RPMI7951 (cell line): ENCODE data around the gene PIWIL4. TPM values are rescaled to one million over a fixed set of nuclear protein-coding genes. Genes with fewer than 3 reads are reported as not detected.
A peak's percentile ranks its signal among the peaks of the same experiment; 100 is the strongest.
"Not testable (repeated sequence)": the region's sequence is repeated elsewhere in the genome, so short reads cannot be mapped to it uniquely, and the experiment has no call there.

Experiments used
- DNase-seq: peaks from one replicate; pipeline ENCODE4 v3.0.0-alpha.2; 2012; ENCODE audit warnings: low read depth
- total RNA-seq: library from RNA; depleted of rRNA; stranded (reverse); fragments of >200 nt; shearing (Covaris generic); gene quantifications from 2 replicates; pipeline ENCODE4 v1.2.3, GENCODE V29; 2014

The PIWIL4 gene
- total RNA-seq, 1 experiment from 2014 or later, result 0.48 TPM

- no peak for DNase-seq
Observed at GRCh38 chr11:94546886-94547285, 20.3 kb upstream of the PIWIL4 start.

- DNase-seq, result no peak
Observed at GRCh38 chr11:94549146-94549545, 18.0 kb upstream of the PIWIL4 start.

DNA sequence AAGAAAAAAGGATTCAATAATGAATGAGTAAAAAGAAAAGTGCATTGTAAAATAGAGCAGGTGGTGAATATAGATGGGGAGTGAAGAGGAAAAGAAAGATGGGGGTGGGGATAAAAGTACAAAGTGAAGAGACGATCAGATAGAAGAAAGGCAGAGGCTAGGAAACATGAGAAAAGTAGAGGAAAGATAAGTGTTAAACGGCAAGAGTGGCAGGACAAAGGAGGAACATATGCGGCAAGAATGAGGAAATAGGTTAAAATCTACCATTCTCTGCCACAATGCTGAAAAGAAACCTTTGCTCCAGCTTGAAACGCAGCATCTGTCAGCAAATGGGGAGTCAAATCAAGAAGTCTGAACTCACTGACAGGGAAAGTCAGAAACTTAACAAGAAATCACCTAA is 16.7 kb upstream of the PIWIL4 start:
- DNase-seq, result no peak

DNA sequence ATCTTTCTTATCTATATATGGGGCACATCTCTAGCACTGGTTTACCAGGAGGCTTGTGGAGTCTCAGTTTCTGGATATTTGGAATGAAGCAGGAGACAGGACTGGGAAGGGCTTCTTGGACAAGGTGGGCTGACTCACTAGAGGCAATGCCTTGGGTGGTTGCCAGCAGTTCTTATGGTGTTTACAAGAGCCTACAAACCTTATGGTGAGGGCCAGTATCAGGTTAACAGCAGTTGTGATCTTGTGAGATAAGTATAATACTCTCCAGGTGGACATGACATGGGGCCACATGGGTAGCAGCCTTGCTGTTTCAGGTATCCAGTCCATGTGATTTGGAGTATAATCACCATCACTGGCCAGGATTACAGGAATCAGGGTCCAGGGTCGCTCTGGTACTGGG is 13.2 kb upstream of the PIWIL4 start:
- DNase-seq, result peak; percentile 51

DNA sequence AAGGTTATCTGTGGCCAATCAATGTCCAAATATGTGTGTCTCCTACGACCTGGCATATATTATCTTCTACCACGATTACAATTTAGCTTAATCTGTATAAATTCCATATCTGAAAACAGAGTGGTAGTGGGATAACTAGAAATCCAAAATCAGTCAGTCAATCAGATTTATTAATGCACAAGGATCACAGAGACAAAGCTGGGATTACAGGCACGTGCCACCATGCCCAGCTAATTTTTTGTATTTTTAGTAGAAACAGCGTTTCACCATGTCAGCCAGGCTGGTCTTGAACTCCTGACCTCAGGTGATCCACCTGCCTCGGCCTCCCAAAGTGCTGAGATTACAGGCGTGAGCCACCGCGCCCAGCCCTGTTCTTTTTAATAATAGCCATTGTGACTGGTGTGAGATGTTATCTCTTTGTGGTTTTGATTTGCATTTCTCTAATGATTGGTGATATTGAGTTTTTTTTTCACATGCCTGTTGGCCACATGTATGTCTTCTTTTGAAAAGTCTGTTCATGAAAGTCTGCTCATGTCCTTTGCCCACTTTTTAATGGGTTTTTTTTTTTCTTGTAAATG is 11.3 kb upstream of the PIWIL4 start:
- not testable (repeated sequence) for DNase-seq

DNA sequence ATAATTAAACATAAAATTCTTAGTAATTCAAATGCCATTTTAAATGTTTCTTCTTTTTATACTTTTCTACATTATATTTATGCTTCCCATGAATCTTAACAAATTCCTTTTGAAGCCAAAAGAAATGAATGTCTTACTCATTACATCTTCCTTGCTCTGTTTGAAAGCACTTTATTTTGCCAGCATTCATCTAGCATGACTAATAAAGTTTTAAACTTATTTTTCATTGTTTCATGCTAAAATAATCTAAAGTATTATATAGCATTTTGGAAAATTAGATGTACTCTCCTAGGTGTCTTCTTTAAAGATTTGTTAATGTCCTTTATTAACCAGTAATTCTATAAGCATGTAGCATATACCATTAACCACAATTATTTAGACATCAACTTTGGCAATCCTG is 9.7 kb upstream of the PIWIL4 start:
- no peak for DNase-seq

DNA sequence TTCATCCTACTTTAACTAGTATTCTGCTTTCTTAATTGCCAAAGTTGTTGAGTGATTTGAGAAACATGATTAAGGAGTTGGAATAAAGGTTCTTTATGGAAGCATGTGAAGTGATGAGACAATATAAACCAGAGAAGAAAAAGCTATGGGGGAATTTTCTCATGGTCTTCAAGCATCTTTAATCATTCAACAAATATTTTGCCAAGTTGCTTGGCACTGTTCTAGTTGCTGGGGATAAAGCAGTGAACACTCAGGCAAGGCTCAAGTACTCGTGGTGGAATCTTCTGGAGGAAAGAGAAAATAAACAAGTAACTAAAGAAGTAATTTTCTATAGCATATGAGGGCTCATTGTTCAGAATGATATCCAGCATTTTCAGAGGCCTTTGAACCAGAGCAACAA is 9.2 kb upstream of the PIWIL4 start:
- no peak for DNase-seq

DNA sequence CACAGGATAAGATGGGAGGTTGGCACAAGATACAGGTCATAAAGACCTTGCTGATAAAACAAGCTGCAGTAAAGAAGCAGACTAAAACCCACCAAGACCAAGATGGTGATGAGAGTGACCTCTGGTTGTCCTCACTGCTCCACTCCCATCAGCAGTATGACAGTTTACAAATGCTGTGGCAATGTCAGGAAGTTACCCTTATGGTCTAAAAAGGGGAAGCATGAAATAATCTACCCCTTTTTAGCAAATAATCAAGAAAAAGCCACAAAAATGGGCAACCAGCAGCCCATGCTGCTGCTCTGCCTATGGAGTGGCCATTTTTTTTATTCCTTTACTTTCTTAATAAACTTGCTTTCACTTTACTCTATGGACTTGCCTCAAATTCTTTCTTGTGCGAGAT is 8.7 kb upstream of the PIWIL4 start:
- DNase-seq, result no peak

DNA sequence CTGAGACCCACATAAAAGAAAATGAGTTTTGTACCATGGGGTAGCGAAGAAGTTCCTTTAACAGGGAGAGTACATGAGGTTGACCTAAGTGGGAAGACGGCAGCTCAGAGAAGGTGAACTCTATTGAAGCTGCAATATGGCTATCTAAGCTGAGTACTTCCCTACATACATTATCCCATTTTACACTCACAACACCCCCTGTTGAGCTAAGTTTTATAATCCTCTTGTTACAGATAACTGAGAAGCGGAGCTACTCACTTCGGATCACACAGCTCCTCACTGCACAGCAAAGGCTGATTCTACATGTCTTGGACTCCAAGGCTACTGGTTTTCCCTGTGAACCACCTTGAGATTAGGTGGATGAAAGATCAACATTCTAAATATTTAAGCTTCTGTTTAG is 8.2 kb upstream of the PIWIL4 start:
- DNase-seq, result no peak

- DNase-seq, result no peak
Observed at GRCh38 chr11:94559361-94559760, 7.8 kb upstream of the PIWIL4 start.

DNA sequence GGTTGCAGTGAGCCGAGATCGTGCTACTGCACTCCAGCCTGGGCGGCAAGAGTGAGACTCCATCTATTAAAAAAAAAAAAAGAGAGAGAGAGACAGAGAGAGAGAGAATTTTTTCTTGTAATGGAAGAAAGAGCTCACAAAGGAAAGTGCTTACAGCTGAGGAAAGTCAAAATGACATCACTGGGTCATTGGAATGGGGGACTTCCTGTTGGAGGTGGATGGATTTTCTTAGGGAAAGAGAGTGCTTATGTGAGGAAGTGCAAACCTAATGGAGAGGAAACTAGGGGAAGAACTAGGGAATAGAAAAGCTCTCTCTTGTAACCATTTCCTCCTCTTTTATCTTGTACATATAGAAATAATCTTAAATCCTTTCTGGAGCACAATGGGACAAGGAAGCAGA is 6.3 kb upstream of the PIWIL4 start:
- no peak for DNase-seq

GRCh38 chr11:94563176-94563847 is 3.9 kb upstream of the PIWIL4 start:
- peak; percentile 74 for DNase-seq

GRCh38 chr11:94563848-94564467 is 3.2 kb upstream of the PIWIL4 start:
- peak; percentile 56 for DNase-seq

- no peak for DNase-seq
Observed at GRCh38 chr11:94568200-94568599, 1.0 kb downstream of the PIWIL4 start.

DNA sequence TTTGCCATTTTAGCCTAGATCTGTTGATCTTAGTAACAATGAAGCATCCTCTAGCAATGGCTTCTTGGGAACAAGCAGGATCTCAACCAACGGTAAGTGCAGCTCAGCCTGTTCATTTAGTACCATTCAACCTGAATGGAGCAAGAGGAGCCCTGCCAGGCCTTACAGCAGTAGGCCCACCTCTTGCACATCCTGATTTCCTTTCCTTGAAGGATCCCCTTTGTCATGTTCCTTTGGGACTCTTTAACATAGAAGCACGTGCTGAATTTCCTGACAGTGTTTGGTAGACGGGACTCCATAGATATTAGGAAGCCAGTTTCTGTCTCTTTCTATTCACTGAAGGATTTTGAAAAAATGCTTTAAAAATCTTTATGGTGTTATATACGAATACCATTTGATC is 1.5 kb downstream of the PIWIL4 start:
- DNase-seq, result no peak

DNA sequence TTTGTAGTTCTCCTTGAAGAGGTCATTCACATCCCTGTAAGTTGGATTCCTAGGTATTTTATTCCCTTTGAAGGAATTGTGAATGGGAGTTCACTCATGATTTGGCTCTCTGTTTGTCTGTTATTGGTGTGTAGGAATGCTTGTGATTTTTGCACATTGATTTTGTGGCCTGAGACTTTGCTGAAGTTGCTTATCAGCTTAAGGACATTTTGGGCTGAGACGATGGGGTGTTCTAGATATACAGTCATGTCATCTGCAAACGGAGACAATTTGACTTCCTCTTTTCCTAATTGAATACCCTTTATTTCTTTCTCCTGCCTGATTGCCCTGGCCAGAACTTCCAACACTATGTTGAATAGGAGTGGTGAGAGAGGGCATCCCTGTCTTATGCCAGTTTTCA is 5.8 kb downstream of the PIWIL4 start:
- DNase-seq, result not testable (repeated sequence)

GRCh38 chr11:94574193-94574961 is 7.2 kb downstream of the PIWIL4 start:
- DNase-seq, result peak; percentile 68

DNA sequence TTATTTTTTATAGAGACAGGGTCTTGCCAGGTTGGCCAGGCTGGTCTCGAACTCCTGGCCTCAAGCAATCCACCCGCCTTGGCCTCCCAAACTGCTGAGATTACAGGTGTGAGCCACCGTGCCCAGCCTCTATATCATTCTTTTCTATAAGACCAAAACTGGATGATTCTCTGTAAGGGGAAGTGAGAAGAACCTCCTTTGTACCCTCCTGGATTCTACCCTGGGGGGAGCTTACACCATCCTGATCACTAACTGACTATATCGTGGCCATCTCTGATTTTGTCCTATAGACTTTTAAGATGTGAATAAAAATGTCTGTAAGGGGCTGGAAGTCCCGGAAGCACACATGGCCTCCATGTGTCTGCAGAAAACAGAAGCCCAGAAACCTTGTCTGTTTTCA is 9.1 kb downstream of the PIWIL4 start:
- no peak for DNase-seq

DNA sequence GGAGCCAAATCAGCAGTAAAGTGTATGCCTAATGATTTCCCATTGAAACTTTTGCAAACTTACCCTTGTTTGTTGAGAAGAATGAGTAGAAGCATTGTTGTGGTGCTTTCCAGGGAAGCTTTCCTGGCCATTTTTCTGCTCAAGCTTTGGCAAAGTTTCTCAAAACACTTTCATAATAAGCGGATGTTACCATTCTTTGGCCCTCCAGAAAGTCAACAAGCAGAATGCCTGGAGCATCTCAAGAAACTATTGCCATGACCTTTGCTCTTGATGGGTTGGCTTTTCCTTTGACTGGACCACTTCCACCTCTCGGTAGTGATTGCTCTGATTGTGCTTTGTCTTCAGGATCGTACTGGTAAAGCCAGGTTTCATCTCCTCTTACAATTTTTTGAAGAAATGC is 10.7 kb downstream of the PIWIL4 start:
- peak; percentile 10 for DNase-seq

DNA sequence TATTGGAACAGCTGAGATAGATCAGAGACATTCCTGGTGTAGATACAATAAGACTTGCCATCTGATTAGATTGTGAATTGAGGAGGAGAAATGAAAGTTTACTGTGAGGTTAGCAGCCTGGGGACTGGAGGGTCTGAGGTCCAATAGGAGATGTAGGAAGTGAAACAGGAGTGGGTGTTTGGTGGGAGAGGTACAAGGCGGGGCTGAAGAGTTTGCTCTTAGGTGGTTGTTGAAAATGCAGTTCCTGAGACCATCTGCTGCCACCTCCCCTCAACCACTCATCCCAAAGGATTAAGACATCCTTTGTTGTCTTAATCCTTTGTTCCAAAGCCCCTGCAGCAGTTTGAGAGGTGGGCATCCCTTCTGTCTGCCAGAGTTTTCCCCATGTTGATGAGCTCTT is 14.8 kb downstream of the PIWIL4 start:
- DNase-seq, result no peak

DNA sequence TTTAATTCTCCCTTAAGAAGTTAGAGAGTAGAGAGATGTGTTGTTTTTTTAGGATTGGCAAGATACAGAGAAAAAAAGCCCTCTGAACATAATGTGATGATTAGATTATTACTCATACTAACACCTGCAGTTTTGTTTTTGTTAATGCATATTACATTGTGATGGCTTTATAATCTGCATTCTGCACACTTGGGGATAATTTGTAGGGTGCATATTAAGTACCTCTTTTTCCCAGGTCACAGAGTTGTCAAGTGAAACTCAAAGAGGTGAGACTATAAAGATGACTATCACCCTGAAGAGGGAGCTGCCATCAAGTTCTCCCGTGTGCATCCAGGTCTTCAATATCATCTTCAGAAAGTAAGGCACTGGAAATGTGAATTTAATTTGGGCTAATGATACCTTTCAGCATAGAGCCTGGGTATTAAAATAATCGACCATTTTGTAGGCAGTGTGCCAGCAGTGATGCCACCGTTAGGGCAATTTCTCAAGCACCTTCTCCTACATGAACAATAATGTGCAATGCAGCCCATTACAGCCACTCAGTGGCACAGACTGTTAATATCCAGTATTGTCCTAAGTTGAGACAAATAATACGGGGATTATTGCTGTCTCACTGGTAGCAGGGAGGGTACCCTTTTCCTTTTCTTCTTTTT is 16.2 kb downstream of the PIWIL4 start:
- DNase-seq, result no peak

- peak; percentile 26 for DNase-seq
Observed at GRCh38 chr11:94583866-94584500, 16.8 kb downstream of the PIWIL4 start.
